ENCODE data around the gene UBALD1. TPM values are rescaled to one million over a fixed set of nuclear protein-coding genes. Genes with fewer than 3 reads are reported as not detected.

UBALD1 gene
- total and polyA plus RNA-seq, 2 donors (not counting 1 experiment from before 2014, with no cell fraction given): 25.6 to 31.7 TPM

DNA sequence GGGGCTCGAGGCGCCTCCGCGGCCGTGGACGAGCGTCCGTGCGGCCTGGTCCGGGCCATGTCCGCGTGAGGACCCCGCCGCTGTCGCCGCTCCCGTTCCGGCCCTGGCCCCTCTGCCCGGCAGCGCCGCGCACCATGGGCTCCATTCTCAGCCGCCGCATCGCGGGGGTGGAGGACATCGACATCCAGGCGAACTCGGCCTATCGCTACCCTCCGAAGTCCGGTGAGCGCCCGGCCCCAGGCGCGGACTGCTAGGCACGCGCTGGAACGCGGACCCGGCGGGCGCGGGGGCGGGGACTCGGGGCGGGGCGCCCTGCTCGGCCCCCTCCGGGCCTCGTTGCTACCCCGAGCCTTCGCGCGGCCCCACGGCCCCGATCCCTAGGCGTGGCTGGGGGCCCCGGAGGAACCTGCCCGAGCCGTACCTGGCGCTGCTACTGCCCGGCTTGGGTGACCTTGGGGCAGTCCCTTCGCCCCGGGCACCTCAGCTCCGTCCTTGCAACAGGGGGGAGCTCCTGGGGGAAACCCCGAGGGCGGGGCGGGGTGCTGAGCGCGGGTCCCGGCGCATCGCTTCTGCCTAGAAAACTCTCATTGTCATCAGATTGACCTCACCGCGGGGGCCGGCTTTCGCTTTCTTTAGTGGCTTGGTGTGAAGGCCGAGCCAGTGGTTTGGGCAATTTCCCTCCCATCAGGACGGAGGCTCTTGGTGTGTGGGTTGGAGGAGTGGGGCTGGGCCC is 10.3 kb upstream of the UBALD1 start:
- ATAC-seq (ENCODE audit: low read depth) (peak; percentile 37), DNase-seq (peak; percentile 91)
- H3K27ac ChIP-seq (ENCODE audit: low read length in 2 of 2): peak overlapping the region; percentile 77 to 97
- Mint-ChIP-seq H3K27me3 (no peaks in the 10 kb centered on the region), H3K27ac (peak overlapping the region; percentile 98), H3K9me3 (ENCODE audit: insufficient read depth) (no peaks in the 10 kb centered on the region), H3K4me3 (peak overlapping the region; percentile 100), H3K4me1 (peaks cover 35% of the 10 kb centered on the region)
- ChIA-PET CTCF (interaction anchor here (0.7 to 4.6 kb wide), 10 partner anchors 10 to 222 kb away, joined by 3 to 50 read pairs (median 4); partner anchors contain the start of genes ANKS3, DNAAF8 and UBALD1), POLR2A (interaction anchor here (0.6 to 3.1 kb wide), 3 partner anchors 10 to 746 kb away, joined by 3 to 33 read pairs (median 4); partner anchors contain the start of gene UBALD1)
- TF ChIP-seq, protein P1, sequence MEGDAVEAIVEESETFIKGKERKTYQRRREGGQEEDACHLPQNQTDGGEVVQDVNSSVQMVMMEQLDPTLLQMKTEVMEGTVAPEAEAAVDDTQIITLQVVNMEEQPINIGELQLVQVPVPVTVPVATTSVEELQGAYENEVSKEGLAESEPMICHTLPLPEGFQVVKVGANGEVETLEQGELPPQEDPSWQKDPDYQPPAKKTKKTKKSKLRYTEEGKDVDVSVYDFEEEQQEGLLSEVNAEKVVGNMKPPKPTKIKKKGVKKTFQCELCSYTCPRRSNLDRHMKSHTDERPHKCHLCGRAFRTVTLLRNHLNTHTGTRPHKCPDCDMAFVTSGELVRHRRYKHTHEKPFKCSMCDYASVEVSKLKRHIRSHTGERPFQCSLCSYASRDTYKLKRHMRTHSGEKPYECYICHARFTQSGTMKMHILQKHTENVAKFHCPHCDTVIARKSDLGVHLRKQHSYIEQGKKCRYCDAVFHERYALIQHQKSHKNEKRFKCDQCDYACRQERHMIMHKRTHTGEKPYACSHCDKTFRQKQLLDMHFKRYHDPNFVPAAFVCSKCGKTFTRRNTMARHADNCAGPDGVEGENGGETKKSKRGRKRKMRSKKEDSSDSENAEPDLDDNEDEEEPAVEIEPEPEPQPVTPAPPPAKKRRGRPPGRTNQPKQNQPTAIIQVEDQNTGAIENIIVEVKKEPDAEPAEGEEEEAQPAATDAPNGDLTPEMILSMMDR (IDR thresholded peaks at IDR 0.05): no peak
- no peak for TF ChIP-seq EZH2 (IDR thresholded peaks at IDR 0.05; ENCODE audit: borderline replicate concordance, insufficient read depth, low read depth, low read length, poor library complexity, severe bottlenecking)
- under 1% methylated on average over 79 of the region's 80 CpGs for WGBS (ENCODE audit: insufficient coverage)
- intact Hi-C loops (cut with micrococcal nuclease): loop anchor here (1.0 to 10.0 kb wide), 12 partner anchors 9 to 350 kb away; partner anchors contain the start of genes ANKS3, CDIP1, CORO7 and DNAAF8
- H3K9ac ChIP-seq (ENCODE audit: low read length): peak overlapping the region; percentile 96
- peaks cover 18 to 27% of the 10 kb centered on the region in 2 donors for H3K4me1 ChIP-seq (ENCODE audit: control insufficient read depth in 2 of 2, insufficient read depth in 2 of 2, low read length in 2 of 2)
- H4K20me1 ChIP-seq (ENCODE audit: control insufficient read depth, insufficient read depth, low read length, poor library complexity, severe bottlenecking): peaks cover 17% of the 10 kb centered on the region
- H3K27me3 ChIP-seq (replicated peaks in 1 of 4; ENCODE audit: control extremely low read depth in 1 of 4, control insufficient read depth in 3 of 4, insufficient read depth in 4 of 4, low read length in 3 of 4): no peaks in the 10 kb centered on the region
- peaks cover 61% of the 10 kb centered on the region for H3K79me2 ChIP-seq (ENCODE audit: control insufficient read depth, insufficient read depth, low read length)
- no peaks in the 10 kb centered on the region for H3K36me3 ChIP-seq (replicated peaks in 1 of 2; ENCODE audit: control extremely low read depth in 1 of 2, control insufficient read depth in 1 of 2, extremely low read depth in 1 of 2, insufficient read depth in 2 of 2, low read length in 1 of 2)
- H3K9me3 ChIP-seq (ENCODE audit: control extremely low read depth in 1 of 3, control insufficient read depth in 2 of 3, insufficient read depth in 1 of 3, low read length in 2 of 3): no peaks in the 10 kb centered on the region
- peak overlapping the region; percentile 67 to 90 (median 73) for H3K4me3 ChIP-seq (ENCODE audit: control extremely low read depth in 1 of 5, extremely low read depth in 1 of 5, insufficient read depth in 1 of 5, low read depth in 2 of 5, low read length in 4 of 5)
- peak overlapping the region; percentile 64 for H2AFZ ChIP-seq (ENCODE audit: insufficient read depth, low read depth, low read length, poor library complexity, severe bottlenecking)
- peak overlapping the region; percentile 81 for H3K4me2 ChIP-seq (replicated peaks; ENCODE audit: low read depth, low read length, poor library complexity, severe bottlenecking)
